Neural cell (in vitro differentiated cells): ENCODE data around the gene SSTR4. TPM values are rescaled to one million over a fixed set of nuclear protein-coding genes. Genes with fewer than 3 reads are reported as not detected.
A peak's percentile ranks its signal among the peaks of the same experiment; 100 is the strongest.

ENCODE experiments used
- H2AFZ ChIP-seq: fragments of 200-600, 300-800 bp; sonication (generic), shearing (Covaris generic); 2 replicates; pipeline ENCODE4 v1.6.0; 2014; ENCODE audit warnings: low read depth, mild to moderate bottlenecking, antibody characterized with exemption, low read length, moderate library complexity
- H3F3A ChIP-seq: fragments of 200-600 bp; shearing (Covaris generic); 2 replicates; pipeline ENCODE4 v1.6.1; 2016; ENCODE audit warnings: mild to moderate bottlenecking, moderate library complexity, mixed read lengths, antibody characterized with exemption, low read length; ENCODE audit not compliant: insufficient read depth, poor library complexity, severe bottlenecking
- H3K27ac ChIP-seq: fragments of 200-600, 300-800 bp; sonication (generic), shearing (Covaris generic); 2 replicates; pipeline ENCODE4 v1.5.1; 2014; ENCODE audit warnings: mild to moderate bottlenecking, low read length, moderate library complexity
- H3K27me3 ChIP-seq: fragments of 300-800, 200-600 bp; sonication (generic), shearing (Covaris generic); 2 replicates; pipeline ENCODE4 v1.6.0; 2014; ENCODE audit warnings: mild to moderate bottlenecking, low read depth, low read length, moderate library complexity; ENCODE audit not compliant: insufficient read depth
- H3K36me3 ChIP-seq: fragments of 300-800, 200-600 bp; sonication (generic), shearing (Covaris generic); 2 replicates; pipeline ENCODE4 v1.5.1; 2014; ENCODE audit warnings: mild to moderate bottlenecking, antibody characterized with exemption, low read length, moderate library complexity; ENCODE audit not compliant: insufficient read depth
- H3K4me2 ChIP-seq: fragments of 300-800, 200-600 bp; sonication (generic), shearing (Covaris generic); 2 replicates; pipeline ENCODE4 v1.6.0; 2014; ENCODE audit warnings: mild to moderate bottlenecking, low read length
- H3K4me3 ChIP-seq: fragments of 300-800, 200-600 bp; sonication (generic), shearing (Covaris generic); 2 replicates; pipeline ENCODE4 v1.5.1; 2014; ENCODE audit warnings: mild to moderate bottlenecking, low read length, moderate library complexity
- H3K79me2 ChIP-seq: fragments of 200-600 bp; shearing (Covaris generic); replicated peaks from 2 replicates; pipeline ENCODE4 v1.6.0; 2014; ENCODE audit warnings: mild to moderate bottlenecking, low read length, moderate library complexity; ENCODE audit not compliant: insufficient read depth
- H3K9ac ChIP-seq: fragments of 300-800, 200-600 bp; sonication (generic), shearing (Covaris generic); 2 replicates; pipeline ENCODE4 v1.6.1; 2016; ENCODE audit warnings: mild to moderate bottlenecking, low read length, mixed read lengths
- H3K9me2 ChIP-seq: fragments of 200-600 bp; shearing (Covaris generic); 2 replicates; pipeline ENCODE4 v1.6.1; 2016; ENCODE audit warnings: mild to moderate bottlenecking, low read length, mixed read lengths; ENCODE audit not compliant: insufficient read depth
- H3K9me3 ChIP-seq: fragments of 200-600, 300-800 bp; sonication (generic), shearing (Covaris generic); 2 replicates; pipeline ENCODE4 v1.6.1; 2016; ENCODE audit warnings: mild to moderate bottlenecking, mixed run types, low read length, moderate library complexity, mixed read lengths
- H4K20me1 ChIP-seq: fragments of 200-600 bp; shearing (Covaris generic); 2 replicates; pipeline ENCODE4 v1.6.1; 2016; ENCODE audit warnings: mild to moderate bottlenecking, mixed run types; ENCODE audit not compliant: insufficient read depth
- EP300 ChIP-seq: fragments of 450-650 bp; conservative IDR thresholded peaks from 2 replicates; pipeline ENCODE4 v1.6.1; 2014; ENCODE audit warnings: antibody characterized with exemption, mild to moderate bottlenecking, moderate library complexity; ENCODE audit not compliant: poor library complexity, severe bottlenecking
- EZH2 ChIP-seq: fragments of 200-600, 300-800 bp; shearing (Covaris generic), sonication (generic); IDR thresholded peaks from 2 replicates; pipeline ENCODE4 v1.6.1; 2014; ENCODE audit warnings: antibody characterized with exemption, low read length, borderline replicate concordance, mild to moderate bottlenecking; ENCODE audit not compliant: insufficient read depth, poor library complexity, severe bottlenecking
- MXI1 ChIP-seq: fragments of 450-650 bp; conservative IDR thresholded peaks from 2 replicates; pipeline ENCODE4 v1.6.1; 2014; ENCODE audit warnings: antibody characterized with exemption, mild to moderate bottlenecking; ENCODE audit not compliant: poor library complexity, severe bottlenecking
- POLR2AphosphoS5 ChIP-seq: IDR thresholded peaks from 2 replicates; pipeline ENCODE4 v1.6.1; 2012
- RAD21 ChIP-seq: fragments of 450-650 bp; conservative IDR thresholded peaks from 2 replicates; pipeline ENCODE4 v1.6.1; 2014; ENCODE audit warnings: antibody characterized with exemption, mild to moderate bottlenecking, moderate library complexity
- SMC3 ChIP-seq: fragments of 450-650 bp; conservative IDR thresholded peaks from 2 replicates; pipeline ENCODE4 v1.6.1; 2014; ENCODE audit warnings: antibody characterized with exemption, mild to moderate bottlenecking, moderate library complexity; ENCODE audit not compliant: poor library complexity
- TAF1 ChIP-seq: IDR thresholded peaks from 2 replicates; pipeline ENCODE4 v1.6.1; 2012; ENCODE audit warnings: low read depth
- polyA minus RNA-seq: library from RNA; depleted of rRNA, polyadenylated mRNA; stranded (reverse); fragments of >200 nt; gene quantifications from 2 replicates; pipeline ENCODE4 v1.2.3, GENCODE V29; 2014
- polyA plus RNA-seq: library from polyadenylated mRNA; depleted of rRNA; stranded (reverse); fragments of >200 nt; gene quantifications from 2 replicates; pipeline ENCODE4 v1.2.3, GENCODE V29; 2014
- TF ChIP-seq, protein P1 (sequence below): IDR thresholded peaks from 2 replicates; pipeline ENCODE4 v1.6.1; 2012; ENCODE audit warnings: borderline replicate concordance
- TF ChIP-seq, protein P2 (sequence below): fragments of 450-650 bp; IDR thresholded peaks from 2 replicates; pipeline ENCODE4 v1.5.1; 2014; ENCODE audit warnings: antibody characterized with exemption, mild to moderate bottlenecking, moderate library complexity; ENCODE audit not compliant: poor library complexity, severe bottlenecking

The SSTR4 gene, protein sequence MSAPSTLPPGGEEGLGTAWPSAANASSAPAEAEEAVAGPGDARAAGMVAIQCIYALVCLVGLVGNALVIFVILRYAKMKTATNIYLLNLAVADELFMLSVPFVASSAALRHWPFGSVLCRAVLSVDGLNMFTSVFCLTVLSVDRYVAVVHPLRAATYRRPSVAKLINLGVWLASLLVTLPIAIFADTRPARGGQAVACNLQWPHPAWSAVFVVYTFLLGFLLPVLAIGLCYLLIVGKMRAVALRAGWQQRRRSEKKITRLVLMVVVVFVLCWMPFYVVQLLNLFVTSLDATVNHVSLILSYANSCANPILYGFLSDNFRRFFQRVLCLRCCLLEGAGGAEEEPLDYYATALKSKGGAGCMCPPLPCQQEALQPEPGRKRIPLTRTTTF
- not detected in 2 replicates for polyA plus RNA-seq
- not detected in 2 replicates for polyA minus RNA-seq

DNA sequence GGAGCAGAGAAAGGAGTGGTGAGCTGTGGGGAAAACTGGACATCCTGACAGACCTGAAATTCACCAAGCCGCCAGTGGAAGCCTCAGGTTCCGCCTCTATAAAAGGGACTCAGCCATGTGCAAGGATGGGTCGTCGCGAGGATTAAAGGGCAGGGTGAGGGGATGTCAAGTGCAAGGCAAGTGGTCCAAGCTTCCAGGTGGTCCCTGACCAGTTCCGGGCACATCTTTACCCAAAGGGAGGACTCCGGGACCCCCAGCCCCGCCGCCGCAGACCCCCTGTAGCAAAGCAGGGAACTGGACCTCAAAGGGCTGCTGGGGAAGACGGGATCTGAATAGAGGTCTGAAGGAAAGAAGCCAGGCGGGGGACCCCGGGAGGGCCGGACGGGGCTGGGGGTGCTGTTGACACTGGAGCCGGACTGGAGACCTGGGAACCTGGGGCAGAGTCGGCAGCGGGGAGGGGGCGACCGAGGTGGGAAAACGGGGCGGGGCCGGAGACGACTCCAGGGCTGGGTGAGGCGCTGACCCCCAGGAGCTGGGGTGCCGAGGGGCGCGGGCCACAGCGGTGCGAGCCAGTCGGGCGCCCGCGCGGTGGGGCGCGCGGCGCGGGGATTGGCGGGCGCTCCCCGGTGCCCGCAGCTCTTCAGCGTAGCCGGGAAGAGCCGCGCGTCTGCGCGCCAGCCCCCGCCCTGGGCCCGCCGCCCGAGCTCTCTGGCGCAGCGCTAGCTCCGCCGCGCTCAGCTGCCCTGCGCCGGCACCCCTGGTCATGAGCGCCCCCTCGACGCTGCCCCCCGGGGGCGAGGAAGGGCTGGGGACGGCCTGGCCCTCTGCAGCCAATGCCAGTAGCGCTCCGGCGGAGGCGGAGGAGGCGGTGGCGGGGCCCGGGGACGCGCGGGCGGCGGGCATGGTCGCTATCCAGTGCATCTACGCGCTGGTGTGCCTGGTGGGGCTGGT lies at the start of gene SSTR4:
Gene SSTR4 (plus strand): TSS at position 592 of the 951 bp plus-strand sequence. CDS start 172 bp downstream, at position 764.
- no peak within 1 kb of the TSS for H2AFZ ChIP-seq
- no peak within 1 kb of the TSS for H3K4me2 ChIP-seq
- H3K27ac ChIP-seq, result no peak within 1 kb of the TSS

DNA sequence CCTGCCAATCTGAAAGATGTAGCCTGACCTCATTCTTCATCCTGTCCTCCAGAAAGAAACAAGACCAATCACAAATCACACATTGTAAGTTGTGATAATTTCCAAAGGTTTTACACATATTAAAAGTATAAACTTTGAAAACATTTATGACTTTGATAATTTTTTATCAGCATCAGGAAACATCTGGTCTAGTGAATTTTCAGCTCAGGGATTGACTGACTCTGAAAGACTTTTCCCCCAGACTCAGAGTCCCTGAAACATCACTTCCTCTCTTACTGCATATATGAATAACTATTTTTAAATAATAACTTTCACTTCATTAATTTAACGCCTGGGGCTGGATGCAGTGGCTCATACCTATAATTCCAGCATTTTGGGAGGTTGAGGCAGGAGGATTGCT lies 48.5 kb upstream of the SSTR4 start:
- Histone ChIP-seq H3F3A (no peaks in the 10 kb centered on the region), H3K4me3 (no peak overlapping the region)
- no peak for TF ChIP-seq MXI1
- TF ChIP-seq SMC3, result no peak
- no peak for TF ChIP-seq RAD21
- no peak for TF ChIP-seq POLR2AphosphoS5
- TF ChIP-seq, protein P1, sequence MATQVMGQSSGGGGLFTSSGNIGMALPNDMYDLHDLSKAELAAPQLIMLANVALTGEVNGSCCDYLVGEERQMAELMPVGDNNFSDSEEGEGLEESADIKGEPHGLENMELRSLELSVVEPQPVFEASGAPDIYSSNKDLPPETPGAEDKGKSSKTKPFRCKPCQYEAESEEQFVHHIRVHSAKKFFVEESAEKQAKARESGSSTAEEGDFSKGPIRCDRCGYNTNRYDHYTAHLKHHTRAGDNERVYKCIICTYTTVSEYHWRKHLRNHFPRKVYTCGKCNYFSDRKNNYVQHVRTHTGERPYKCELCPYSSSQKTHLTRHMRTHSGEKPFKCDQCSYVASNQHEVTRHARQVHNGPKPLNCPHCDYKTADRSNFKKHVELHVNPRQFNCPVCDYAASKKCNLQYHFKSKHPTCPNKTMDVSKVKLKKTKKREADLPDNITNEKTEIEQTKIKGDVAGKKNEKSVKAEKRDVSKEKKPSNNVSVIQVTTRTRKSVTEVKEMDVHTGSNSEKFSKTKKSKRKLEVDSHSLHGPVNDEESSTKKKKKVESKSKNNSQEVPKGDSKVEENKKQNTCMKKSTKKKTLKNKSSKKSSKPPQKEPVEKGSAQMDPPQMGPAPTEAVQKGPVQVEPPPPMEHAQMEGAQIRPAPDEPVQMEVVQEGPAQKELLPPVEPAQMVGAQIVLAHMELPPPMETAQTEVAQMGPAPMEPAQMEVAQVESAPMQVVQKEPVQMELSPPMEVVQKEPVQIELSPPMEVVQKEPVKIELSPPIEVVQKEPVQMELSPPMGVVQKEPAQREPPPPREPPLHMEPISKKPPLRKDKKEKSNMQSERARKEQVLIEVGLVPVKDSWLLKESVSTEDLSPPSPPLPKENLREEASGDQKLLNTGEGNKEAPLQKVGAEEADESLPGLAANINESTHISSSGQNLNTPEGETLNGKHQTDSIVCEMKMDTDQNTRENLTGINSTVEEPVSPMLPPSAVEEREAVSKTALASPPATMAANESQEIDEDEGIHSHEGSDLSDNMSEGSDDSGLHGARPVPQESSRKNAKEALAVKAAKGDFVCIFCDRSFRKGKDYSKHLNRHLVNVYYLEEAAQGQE, result no peak
- no peak for TF ChIP-seq EZH2
- TF ChIP-seq EP300, result no peak

More for the DNA sequence above, at the start of gene SSTR4:
- Histone ChIP-seq H3K36me3 (no peaks in the 10 kb centered on the region), H3K79me2 (no peaks in the 10 kb centered on the region), H3K9me3 (no peaks in the 10 kb centered on the region), H3F3A (no peaks in the 10 kb centered on the region), H3K9ac (no peak within 1 kb of the TSS), H3K27me3 (peaks cover 61% of the 10 kb centered on the region), H3K4me3 (peak within 1 kb of the TSS; percentile 48), H4K20me1 (no peaks in the 10 kb centered on the region), H3K9me2 (no peaks in the 10 kb centered on the region)
- TF ChIP-seq, protein P1, result no peak
- no peak for TF ChIP-seq EZH2
- no peak for TF ChIP-seq SMC3
- TF ChIP-seq EP300, result no peak
- no peak for TF ChIP-seq POLR2AphosphoS5
- no peak for TF ChIP-seq TAF1
- no peak for TF ChIP-seq RAD21
- no peak for TF ChIP-seq MXI1
- TF ChIP-seq, protein P2, sequence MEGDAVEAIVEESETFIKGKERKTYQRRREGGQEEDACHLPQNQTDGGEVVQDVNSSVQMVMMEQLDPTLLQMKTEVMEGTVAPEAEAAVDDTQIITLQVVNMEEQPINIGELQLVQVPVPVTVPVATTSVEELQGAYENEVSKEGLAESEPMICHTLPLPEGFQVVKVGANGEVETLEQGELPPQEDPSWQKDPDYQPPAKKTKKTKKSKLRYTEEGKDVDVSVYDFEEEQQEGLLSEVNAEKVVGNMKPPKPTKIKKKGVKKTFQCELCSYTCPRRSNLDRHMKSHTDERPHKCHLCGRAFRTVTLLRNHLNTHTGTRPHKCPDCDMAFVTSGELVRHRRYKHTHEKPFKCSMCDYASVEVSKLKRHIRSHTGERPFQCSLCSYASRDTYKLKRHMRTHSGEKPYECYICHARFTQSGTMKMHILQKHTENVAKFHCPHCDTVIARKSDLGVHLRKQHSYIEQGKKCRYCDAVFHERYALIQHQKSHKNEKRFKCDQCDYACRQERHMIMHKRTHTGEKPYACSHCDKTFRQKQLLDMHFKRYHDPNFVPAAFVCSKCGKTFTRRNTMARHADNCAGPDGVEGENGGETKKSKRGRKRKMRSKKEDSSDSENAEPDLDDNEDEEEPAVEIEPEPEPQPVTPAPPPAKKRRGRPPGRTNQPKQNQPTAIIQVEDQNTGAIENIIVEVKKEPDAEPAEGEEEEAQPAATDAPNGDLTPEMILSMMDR, result no peak

More for the DNA sequence above, 48.5 kb upstream of the SSTR4 start:
- Histone ChIP-seq H3K9me2 (no peaks in the 10 kb centered on the region), H3K9ac (no peak overlapping the region), H3K9me3 (no peaks in the 10 kb centered on the region), H3K27ac (no peak overlapping the region), H4K20me1 (no peaks in the 10 kb centered on the region), H3K36me3 (no peaks in the 10 kb centered on the region), H3K27me3 (no peaks in the 10 kb centered on the region), H3K79me2 (no peaks in the 10 kb centered on the region), H3K4me2 (no peak overlapping the region), H2AFZ (no peak overlapping the region)
